Medulla oblongata (tissue), 1 donor: Measurements from ENCODE around the gene RAB26.
"Not testable (repeated sequence)": the region's sequence is repeated elsewhere in the genome, so short reads cannot be mapped to it uniquely, and the experiment has no call there.

Experiments used
- DNase-seq: peaks from one replicate; pipeline ENCODE4 v3.0.0-alpha.2; 2015; ENCODE audit errors: extremely low spot score

RAB26 gene

DNA sequence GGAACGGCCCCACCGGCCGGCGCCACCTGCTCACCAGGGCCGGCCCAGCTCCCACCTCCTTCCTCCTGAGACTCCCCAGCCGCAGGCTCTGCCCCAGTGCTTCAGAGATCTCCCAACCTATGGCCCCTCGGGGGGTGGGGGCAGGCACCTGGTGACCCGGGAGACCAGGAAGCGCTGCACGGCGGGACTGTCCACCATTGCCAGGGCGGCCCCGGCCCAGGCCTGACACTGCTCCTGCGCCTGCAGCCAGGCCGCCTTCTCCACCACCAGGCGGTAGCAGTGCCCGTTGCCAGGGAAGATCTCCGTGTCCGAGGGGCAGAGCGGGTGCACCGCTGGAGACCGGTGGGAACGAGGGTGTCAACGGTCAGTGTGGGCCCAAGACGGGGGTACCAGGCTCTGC, 31.1 kb upstream of the RAB26 start:
- not testable (repeated sequence) for DNase-seq

DNA sequence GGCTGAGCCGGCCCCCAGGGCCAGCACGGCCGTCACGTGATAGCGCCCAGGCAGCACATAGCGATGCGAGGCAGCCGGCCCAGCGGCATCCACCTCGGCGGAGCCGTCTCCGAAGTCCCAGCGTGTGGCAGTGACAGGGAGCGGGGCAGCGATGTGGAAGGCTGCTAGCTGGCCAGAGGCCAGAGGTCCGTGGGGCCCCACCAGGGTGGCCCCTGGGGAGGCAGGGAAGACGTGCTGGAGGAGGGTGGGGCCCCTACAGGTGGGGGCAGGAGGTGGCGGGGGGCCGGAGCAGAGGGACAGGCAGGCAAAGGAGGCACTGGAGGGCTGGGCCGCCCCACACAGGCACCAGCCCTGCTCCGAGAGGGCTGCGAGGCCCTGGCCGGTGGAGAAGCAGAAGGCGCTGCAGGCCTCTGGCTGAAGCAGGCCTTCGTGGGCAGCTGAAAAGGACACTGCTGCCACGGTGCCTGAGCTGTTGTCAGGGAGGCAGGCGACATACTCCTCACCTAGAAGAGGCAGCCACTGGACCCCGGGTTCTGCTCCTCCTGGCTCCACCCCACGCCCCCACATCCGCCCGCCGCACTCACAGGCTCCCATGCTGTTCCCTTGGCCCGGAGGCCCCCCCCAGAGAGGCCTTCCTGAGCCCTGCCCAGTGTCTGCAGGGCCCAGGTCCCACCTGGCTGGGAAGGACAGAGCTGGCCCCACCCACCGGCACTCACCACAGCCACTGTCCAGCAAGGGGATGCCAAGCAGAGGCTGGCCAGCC, 30.3 kb upstream of the RAB26 start:
- DNase-seq, result not testable (repeated sequence)

DNA sequence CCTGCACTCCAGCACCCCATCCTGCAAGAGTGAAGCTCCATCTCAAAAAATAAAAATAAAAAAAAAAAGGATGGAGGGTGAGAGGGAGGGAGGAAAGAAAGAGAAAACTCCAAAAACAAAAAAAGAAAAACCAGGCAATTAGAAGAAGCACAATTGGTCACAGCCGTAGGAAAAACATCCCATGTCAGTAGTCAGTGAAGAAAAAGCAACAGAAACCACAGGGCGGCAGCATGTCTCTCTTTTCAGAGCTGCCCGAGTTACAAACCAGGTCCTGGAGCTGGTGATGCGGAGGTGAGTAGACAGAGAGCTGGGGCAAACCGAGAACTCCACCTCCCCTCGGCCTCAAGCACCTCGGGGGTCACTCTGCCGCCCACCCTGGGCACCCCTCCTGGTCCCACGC, 27.1 kb upstream of the RAB26 start:
- DNase-seq, result peak; percentile 84

DNA sequence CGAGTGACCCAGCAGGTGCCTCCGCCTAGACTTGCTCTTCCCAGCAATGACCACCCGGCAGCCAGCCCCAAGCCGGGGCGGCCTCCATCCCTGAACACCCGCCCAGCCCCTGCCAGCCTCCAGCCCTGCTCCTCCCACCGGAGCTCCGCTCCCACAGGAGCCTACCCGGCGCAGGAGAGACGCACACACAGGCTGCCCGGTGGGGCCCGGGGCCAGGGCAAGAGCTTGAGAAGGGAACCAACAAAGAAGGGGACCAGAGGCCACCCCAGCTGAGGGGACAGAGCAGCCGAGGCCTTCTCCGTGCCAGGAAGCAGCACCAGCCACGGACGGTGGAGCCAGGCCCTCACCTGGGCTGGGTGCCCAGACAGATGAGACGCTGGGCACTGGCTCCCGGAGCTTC, 26.6 kb upstream of the RAB26 start:
- DNase-seq, result peak; percentile 66

DNA sequence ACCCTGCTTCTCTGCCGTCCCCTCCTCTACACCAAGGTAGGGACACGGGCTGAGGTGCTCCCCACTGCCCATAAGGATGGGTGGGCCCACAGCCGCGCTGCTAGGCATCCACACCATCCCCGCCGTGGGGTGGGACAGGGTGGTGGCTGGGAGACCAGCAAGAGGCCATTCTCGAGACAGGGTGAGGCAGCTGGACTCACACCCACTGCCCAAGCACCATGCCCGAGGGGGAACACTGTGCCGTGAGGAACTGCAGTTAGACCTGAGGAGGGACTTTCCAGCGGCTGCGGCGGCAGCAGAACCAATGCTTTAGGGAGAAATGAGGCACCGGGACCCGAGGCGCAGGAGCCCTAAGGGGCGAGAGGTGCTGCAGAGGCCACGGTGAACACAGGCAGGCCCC, 26.0 kb upstream of the RAB26 start:
- DNase-seq, result no peak

DNA sequence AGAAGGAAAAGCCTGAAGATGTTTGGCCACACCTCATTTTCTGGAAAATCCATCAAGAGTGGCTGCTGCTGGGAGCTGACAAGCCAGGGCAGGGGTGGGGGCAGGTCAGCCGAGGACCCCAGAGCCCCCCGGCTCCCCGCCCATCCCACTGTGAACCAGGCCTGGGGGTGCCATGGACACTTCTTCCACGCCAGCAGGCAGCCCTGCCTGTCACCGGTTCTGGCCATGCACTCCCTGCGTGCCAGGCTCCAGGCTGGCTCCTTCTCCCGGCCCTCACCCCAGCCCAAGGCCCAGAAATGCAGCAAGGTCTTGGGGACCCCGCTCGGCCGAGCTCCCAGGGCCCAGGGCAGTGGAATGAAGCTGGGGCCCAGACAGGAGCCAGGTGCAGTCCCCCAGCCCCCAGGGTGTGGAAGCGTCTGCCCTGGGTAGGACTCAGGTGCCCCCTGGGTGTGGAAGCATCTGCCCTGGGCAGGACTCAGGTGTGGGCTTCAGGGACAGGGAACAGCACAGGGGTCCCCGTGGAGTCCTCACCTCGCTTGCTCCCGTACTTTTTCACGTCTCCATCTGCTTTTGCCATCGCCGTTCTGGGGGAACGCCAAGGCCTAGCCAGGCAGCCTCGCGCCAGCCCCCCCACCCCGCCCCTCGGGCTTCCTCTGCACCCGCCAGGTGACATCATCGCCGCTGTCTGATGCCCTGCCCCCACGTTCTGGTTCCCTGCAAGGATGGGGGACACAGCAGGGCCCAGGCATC, 25.3 kb upstream of the RAB26 start:
- not testable (repeated sequence) for DNase-seq

DNA sequence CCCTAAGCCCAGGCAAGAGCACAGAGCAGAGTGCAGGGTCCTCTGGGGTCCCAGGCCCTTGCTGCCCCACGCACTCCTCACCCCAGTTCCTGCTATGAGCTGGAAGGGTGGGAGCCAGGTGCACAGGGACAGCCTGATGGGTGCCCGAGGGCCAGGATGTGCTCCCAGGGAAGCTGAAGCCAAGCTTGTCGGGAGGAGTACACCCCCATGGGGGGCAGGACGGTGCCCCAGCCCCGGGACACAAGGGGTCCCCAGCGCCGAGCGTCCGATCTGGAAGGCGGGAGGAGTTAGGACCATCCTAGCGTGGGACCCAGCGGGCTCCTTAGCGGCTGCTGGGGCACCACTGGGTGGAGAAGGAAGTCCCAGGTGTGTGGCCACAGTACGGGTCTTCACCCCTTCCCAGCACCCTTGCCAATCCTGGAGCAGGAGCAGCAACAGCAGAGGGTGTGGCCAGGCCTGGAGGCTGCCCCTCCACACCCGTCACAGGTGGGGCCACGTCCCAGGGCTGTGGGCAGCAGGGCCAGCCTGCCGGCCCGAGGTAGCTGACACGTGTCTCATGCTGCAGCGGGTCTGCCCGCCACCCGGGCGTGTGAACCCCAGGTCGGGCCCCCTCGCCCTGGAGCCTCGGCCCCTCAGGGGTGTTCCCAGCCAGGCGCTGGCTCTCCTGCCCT, 24.6 kb upstream of the RAB26 start:
- DNase-seq, result not testable (repeated sequence)

DNA sequence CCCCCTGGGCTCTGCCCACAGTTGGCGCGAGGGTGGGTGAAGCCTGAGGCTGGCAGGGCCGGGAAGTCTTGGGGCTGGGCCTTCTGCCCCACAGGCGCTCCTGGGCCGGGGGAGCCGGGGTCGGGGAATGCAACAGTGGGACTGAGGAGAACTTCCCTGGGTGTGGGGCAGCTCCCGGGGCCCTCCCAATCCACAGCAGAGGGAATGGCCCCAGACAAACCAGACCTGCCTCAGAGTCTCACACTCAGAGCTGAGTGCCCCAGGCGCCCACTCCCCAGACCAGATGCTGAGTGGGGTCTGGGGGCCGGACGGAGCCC, 24.1 kb upstream of the RAB26 start:
- not testable (repeated sequence) for DNase-seq

DNA sequence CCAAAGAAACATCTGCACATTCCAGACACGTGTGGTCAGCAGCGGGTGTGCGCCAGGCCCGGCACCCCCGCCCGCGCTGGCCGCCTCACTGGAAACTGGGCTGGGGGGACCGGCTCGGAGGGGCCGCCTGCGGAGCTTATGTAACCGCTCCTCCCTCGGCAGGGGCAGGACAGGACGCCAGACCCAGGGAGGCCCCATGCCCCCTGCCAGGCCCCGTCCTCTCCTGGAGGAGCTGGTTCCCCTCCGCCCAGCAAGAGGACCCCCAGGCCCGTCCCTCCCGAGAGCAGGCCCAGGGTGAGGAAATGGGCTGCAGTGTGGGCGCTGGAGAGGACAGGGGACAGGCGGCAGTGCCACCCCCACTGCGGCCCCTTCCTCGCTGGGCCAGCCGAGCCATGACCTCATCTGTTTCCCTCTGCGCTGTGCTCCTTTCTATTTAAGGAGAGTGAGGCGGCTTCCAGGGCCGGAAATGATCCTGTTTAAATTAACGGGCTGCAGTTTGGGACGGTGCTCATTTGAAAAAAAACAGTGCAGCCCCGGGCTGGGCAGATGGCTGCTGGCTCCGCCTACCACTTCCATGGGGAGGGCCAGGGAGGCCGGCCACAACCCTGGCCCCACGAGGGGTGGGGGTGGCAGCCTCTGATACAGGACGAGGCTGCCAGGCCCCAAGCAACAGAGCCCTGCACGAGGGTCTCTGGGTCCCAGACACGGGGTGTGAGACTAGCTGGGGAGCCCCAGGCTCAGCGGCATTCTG, 23.6 kb upstream of the RAB26 start:
- DNase-seq, result peak; percentile 49

DNA sequence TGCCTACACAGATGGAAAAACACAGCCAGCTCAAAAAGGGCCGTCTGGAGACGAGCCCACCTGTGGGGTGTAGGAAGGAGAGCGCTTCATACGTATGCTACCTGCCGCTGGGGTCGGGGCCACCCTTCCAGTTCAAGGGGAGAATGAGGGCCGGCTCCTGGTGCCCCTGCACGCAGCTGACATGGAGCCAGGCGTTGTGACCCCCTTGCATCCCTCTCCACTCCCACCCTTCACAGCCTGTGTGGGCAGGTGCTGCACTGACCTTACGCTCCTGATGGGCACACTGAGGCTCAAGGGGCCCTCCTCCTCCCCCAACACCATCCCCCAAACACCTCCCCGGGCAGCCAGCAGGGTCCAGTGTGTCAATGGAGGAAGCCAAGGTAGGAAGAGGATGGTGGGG, 22.8 kb upstream of the RAB26 start:
- DNase-seq, result not testable (repeated sequence)

DNA sequence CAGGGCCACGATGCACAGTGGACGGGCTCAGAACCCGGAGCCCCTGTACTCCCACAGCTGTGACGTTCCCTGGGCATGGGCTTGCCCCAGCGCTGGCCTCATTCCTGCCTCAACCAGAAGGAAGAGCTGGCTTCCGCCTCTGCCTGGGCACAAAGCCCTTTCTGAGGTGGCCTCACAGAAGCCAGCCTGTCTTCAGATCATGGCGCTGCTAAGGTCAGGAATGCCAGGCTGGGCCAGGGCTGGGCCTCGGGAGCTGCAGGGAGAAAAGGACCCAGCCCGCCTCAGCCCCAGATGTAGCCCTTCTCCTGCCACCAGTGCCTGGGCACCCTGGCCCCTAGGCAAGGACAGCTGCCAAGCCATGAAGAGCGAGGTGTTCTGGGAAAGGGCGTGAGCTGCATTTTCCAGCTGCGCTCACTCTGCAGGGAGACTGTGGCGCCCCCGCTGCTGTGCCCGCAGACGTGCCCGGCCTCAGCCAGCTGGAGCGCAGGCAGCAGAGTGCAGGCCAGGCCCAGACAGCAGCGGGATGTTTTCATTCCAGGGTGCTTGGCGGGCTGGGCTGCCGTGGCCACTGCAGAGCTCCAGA, 22.2 kb upstream of the RAB26 start:
- peak; percentile 78 for DNase-seq

DNA sequence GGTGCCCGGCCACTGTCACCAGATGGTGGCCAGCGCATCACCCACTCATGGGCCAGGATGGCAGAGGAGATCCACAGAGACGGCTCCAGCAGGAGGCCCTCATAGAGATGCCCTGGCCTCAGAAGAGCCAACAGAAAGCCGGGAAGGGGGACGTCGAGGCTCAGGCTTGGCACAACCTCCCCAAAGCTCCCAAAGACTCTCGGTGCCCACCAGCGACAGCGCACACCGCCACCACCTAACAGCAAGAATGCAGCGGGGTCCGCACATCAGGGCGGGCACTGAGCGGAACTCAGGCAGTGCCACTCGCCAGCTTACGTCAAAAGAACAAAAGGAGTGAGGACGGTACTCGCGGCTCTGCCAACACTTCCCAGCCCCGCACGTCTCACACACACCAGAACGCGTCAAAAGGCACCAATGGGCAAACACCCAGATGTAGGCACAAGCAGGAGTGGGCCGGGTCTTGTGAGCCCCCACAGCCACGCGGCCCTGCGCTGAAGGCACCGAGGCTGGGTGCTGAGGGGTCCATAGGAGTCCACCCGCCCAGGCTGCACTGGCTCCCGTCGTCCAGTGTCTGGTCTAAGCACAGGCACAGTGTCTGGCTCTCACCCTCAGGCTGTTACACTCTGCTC, 21.4 kb upstream of the RAB26 start:
- peak; percentile 62 for DNase-seq

DNA sequence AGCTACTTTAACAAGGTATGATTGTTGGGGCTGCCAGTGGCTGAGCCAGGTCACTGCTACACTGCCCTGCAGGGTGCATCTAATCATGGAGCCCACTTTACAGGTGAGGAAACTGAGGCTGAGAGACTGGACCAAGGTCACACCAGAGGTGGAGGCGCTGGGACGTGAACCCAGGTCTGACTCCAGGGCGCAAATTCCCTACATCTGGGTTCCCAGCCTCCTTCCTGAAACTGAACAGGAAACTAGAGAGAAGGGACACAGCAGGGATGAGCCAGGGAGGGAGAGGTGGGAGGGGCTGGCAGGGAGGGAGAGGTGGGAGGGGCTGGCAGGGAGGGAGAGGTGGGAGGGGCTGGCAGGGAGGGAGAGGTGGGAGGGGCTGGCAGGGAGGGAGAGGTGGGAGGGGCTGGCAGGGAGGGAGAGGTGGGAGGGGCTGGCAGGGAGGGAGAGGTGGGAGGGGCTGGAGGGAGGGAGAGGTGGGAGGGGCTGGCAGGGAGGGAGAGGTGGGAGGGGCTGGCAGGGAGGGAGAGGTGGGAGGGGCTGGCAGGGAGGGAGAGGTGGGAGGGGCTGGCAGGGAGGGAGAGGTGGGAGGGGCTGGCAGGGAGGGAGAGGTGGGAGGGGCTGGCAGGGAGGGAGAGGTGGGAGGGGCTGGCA, 20.7 kb upstream of the RAB26 start:
- not testable (repeated sequence) for DNase-seq

DNA sequence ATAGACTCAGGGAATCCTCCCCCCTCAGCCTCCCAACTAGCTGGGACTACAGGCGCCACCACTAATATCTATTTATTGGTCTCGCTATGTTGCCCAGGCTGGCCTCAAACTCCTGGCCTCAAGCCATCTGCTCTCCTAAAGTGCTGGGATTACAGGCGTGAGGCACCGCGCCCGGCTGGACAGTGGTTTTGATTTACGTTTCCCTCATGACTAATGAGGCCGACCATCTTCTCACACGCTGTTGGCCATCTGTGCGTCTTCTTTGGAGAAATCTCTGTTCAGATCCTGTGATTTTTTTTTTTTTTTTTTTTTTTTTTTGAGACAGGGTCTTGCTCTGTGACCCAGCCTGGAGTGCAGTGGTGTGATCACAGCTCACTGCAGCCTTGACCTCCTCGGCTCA, 19.2 kb upstream of the RAB26 start:
- not testable (repeated sequence) for DNase-seq

DNA sequence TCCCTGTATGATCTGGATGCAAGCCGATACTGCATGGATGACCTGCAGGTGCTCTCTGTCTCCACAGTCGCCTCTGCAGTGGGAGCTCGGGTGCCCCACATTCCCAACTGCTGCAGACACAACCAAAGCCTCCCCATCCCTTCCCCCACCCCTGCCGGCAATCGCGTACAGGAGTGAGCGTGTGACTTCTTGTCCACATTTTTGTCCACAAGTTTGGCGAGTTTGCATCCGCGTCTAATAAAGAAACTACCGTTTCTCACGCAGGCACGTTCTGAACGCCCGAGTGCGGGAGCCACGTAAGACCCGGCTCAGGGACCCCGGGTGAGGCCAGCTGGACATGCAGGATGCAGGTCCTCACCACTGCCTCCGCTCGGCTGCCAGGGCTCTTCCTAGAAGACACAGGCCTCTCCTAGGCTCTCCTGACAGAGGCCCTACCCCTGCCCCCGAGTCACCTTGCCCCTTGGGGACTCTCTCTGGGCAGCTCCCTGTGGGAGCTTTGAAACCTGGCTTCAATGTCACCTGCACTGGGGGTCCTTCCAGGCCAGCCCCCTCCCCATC, 18.5 kb upstream of the RAB26 start:
- not testable (repeated sequence) for DNase-seq

DNA sequence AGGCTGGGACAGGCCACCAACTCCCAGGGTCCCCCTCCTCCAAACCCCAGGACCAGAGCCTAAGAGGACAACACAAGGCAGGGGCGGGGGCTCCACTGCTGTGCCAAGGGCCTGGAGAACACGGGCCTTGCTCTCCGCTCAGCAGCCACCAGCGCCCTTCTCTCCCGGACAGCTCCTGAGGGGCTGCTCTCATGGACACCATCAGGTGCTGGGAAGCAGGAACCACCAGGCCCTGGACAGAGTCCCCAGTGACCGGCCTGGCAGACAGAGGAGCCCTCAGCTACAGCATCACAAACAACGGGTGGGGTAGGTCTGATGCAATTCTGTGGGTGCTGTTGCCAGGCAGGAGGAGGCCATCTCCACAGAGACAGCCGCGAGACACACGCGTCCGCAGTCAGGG, 14.6 kb upstream of the RAB26 start:
- not testable (repeated sequence) for DNase-seq

DNA sequence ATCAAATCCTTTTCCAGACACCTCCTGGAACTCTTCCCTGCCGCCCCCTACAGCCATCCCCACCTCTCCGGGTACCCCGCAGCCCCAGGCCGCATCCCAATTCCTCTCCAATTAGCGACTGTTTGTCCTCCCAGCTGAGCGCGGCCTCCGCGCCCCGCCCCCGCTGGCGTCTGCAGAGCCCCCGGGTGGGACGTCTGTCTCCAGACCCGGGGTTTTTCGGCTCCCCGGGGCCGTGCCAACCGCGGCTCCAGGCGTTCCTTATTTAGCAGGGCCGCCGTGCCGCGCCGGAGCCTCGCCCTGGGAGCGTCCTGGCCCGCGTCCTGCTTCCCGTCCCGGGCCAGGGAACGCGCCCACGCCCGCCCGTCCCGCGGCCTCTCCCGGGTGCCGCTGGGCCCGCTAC, 13.4 kb upstream of the RAB26 start:
- DNase-seq, result not testable (repeated sequence)

DNA sequence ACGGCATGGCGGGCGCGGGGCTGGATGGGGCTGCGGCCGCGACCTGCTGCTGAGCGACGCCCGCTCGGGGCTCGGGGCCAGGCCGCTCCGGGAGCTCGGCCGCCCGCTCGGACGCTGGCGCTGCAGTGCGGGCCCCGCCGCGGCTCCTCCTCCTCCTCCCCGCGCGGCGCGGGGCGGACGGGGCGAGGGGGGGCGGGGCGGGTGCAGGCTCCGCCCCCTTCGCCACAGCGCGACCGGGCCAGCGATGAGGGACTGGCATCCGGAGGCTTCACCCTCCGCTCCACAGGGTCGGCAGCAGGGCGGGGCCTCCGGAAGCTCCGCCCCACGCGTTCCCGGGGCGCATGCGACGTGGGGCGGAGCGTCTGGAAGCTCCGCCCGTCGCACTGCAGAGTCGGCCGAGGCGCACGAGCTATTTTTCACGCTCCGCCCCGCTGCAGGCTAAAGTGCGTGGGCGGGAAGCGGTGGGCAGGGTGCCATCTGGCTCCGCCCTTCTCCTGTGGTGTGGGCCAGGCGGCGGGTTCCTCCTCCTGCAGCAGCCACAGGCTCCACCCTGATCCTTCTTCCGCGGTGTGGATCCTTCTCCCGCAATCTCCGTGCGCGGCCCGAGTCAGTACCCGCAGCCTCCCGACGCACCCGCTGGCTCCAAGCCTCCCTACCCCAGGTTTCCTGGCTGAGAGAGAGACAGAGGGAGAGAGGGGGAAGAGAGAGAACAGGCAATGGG, 12.5 kb upstream of the RAB26 start, which contains the start of gene PKD1:
TSS of gene PKD1 (minus strand) at position 129 of the 721 bp plus-strand sequence. CDS start 209 bp downstream, outside the sequence.
- DNase-seq, result peak; percentile 86
